Trophoblast cell (in vitro differentiated cells and primary cell): ENCODE measurements around the gene PTCHD4.
"Not testable (repeated sequence)": the region's sequence is repeated elsewhere in the genome, so short reads cannot be mapped to it uniquely, and the experiment has no call there.

Experiments
- DNase-seq, 2 donors: peaks; one replicate each; pipeline ENCODE4 v3.0.0-alpha.2; 2016
- H2AFZ ChIP-seq: 2 replicates; pipeline ENCODE4 v1.6.1; 2013; ENCODE audit warnings: low read length, moderate library complexity, mild to moderate bottlenecking; ENCODE audit not compliant: insufficient read depth, poor library complexity
- H2AK5ac ChIP-seq: 2 replicates; pipeline ENCODE4 v1.6.1; 2013; ENCODE audit warnings: mild to moderate bottlenecking, low read length
- H2BK120ac ChIP-seq: 2 replicates; pipeline ENCODE4 v1.6.1; 2013; ENCODE audit warnings: low read length, mild to moderate bottlenecking, moderate library complexity; ENCODE audit not compliant: insufficient read depth, poor library complexity
- H2BK12ac ChIP-seq: 2 replicates; pipeline ENCODE4 v1.6.1; 2013; ENCODE audit warnings: mild to moderate bottlenecking, low read length, moderate library complexity
- H2BK5ac ChIP-seq: 2 replicates; pipeline ENCODE4 v1.6.1; 2013; ENCODE audit warnings: low read length, low read depth, moderate library complexity, mild to moderate bottlenecking; ENCODE audit not compliant: poor library complexity
- H3K14ac ChIP-seq: 2 replicates; pipeline ENCODE4 v1.6.1; 2013; ENCODE audit warnings: mild to moderate bottlenecking, low read length
- H3K18ac ChIP-seq: 2 replicates; pipeline ENCODE4 v1.6.1; 2013; ENCODE audit warnings: mild to moderate bottlenecking, low read length
- H3K23ac ChIP-seq: 2 replicates; pipeline ENCODE4 v1.6.1; 2013; ENCODE audit warnings: low read length
- H3K27ac ChIP-seq: 2 replicates; pipeline ENCODE4 v1.5.1; 2013; ENCODE audit warnings: low read depth, mild to moderate bottlenecking, inconsistent platforms, low read length, moderate library complexity
- H3K27me3 ChIP-seq: 2 replicates; pipeline ENCODE4 v1.6.1; 2013; ENCODE audit warnings: inconsistent platforms, mild to moderate bottlenecking, low read length, moderate library complexity; ENCODE audit not compliant: insufficient read depth
- H3K36me3 ChIP-seq, 2 experiments: 1 replicate in 1 of 2; 2 replicates in 1 of 2; pipeline ENCODE4 v1.6.1; 2013; ENCODE audit warnings: low read length in 2 of 2, mild to moderate bottlenecking in 2 of 2, moderate library complexity in 1 of 2; ENCODE audit not compliant: insufficient read depth in 2 of 2, control insufficient read depth in 1 of 2
- H3K4ac ChIP-seq: 2 replicates; pipeline ENCODE4 v1.6.1; 2013; ENCODE audit warnings: low read depth, mild to moderate bottlenecking, low read length, moderate library complexity
- H3K4me1 ChIP-seq, 2 experiments: 1 replicate in 1 of 2; 2 replicates in 1 of 2; pipeline ENCODE4 v1.6.1; 2013; ENCODE audit warnings: low read length in 2 of 2, mild to moderate bottlenecking in 2 of 2, moderate library complexity in 1 of 2; ENCODE audit not compliant: insufficient read depth in 2 of 2, control insufficient read depth in 1 of 2
- H3K4me2 ChIP-seq: 2 replicates; pipeline ENCODE4 v1.6.1; 2013; ENCODE audit warnings: inconsistent platforms, mild to moderate bottlenecking, low read length, moderate library complexity
- H3K4me3 ChIP-seq: 2 replicates; pipeline ENCODE4 v1.5.1; 2013; ENCODE audit warnings: mild to moderate bottlenecking, low read depth, low read length, inconsistent platforms
- H3K79me1 ChIP-seq: one replicate; pipeline ENCODE4 v1.6.1; 2013; ENCODE audit warnings: low read length
- H3K79me2 ChIP-seq: 2 replicates; pipeline ENCODE4 v1.6.1; 2013; ENCODE audit warnings: low read length, mild to moderate bottlenecking; ENCODE audit not compliant: control insufficient read depth, insufficient read depth, poor library complexity
- H3K9ac ChIP-seq: 2 replicates; pipeline ENCODE4 v1.6.1; 2013; ENCODE audit warnings: mild to moderate bottlenecking, low read length
- H3K9me3 ChIP-seq: 2 replicates; pipeline ENCODE4 v1.6.1; 2013; ENCODE audit warnings: low read depth, mild to moderate bottlenecking, control low read depth, inconsistent platforms, low read length; ENCODE audit not compliant: insufficient read depth
- H4K12ac ChIP-seq: 2 replicates; pipeline ENCODE4 v1.6.1; 2013; ENCODE audit warnings: low read depth, mild to moderate bottlenecking, low read length, moderate library complexity
- H4K8ac ChIP-seq: 2 replicates; pipeline ENCODE4 v1.6.1; 2013; ENCODE audit warnings: low read depth, mild to moderate bottlenecking, low read length, moderate library complexity
- H4K91ac ChIP-seq: one replicate; pipeline ENCODE4 v1.6.1; 2013; ENCODE audit warnings: low read depth, mild to moderate bottlenecking, low read length, moderate library complexity
- WGBS: extraction: QIAGEN DNeasy Blood & Tissue Kit; methylation state at CpG from one replicate; pipeline ENCODE4 v1.1.7; 2013; ENCODE audit warnings: missing lambda C conversion rate; ENCODE audit not compliant: insufficient read length, insufficient coverage; ENCODE audit errors: extremely low coverage; 5-methylcytosine and 5-hydroxymethylcytosine counted together

Gene PTCHD4

DNA sequence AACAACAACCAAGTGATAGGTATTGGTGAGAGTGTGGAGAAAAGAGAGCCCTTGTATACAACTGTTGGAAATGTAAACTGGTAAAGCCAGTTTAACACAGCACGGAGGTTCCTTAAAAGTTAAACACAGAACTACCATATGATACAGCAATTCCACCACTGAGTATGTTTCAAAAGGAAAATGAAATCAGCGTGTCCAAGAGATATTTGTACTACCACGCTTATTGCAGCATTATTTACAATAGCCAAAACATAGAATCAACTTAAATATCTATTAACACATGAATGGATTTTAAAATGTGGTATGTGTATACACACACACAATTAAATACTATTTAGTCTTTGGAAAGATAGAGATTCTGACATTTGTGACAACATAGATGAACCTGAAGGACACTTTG, 1.1 kb downstream of the PTCHD4 start:
- Histone ChIP-seq H3K79me1 (peaks cover 3% of the 10 kb centered on the region), H4K12ac (no peak overlapping the region), H2BK5ac (no peak overlapping the region), H3K4ac (no peak overlapping the region), H2AFZ (no peak overlapping the region), H3K23ac (no peak overlapping the region), H3K9me3 (no peaks in the 10 kb centered on the region), H3K18ac (no peak overlapping the region), H2BK12ac (no peak overlapping the region), H3K79me2 (peaks cover 2% of the 10 kb centered on the region), H2AK5ac (no peak overlapping the region), H3K27me3 (no peaks in the 10 kb centered on the region), H3K27ac (no peak overlapping the region), H3K36me3 (no peaks in the 10 kb centered on the region), H3K4me3 (no peak overlapping the region), H3K9ac (no peak overlapping the region), H3K4me1 (peaks cover 0 to 2% of the 10 kb centered on the region in 2 experiments), H2BK120ac (no peak overlapping the region), H3K4me2 (peak overlapping the region; percentile 19), H4K91ac (no peak overlapping the region), H4K8ac (no peak overlapping the region), H3K14ac (no peak overlapping the region)
- peak in 1 of 2 donors; percentile 38 for DNase-seq
- WGBS = no CpG with 5 or more reads among the region's 3 CpGs

DNA sequence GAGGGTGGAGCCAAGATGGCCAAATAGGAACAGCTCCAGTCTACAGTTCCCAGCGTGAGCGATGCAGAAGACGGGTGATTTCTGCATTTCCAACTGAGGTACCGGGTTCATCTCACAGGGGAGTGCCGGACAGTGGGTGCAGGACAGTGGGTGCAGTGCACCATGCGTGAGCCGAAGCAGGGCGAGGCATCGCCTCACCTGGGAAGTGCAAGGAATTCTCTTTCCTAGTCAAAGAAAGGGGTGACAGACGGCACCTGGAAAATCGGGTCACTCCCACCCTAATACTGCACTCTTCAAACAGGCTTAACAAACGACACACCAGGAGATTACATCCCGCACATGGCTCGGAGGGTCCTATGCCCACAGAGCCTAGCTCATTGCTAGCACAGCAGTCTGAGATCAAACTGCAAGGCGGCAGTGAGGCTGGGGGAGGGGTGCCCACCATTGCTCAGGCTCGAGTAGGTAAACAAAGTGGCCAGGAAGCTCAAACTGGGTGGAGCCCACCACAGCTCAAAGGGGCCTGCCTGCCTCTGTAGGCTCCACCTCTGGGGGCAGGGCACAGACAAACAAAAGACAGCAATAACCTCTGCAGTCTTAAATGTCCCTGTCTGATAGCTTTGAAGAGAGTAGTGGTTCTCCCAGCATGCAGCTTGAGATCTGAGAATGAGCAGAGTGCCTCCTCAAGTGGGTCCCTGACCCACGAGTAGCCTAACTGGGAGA, 8.4 kb downstream of the PTCHD4 start:
- not testable (repeated sequence) for H4K12ac ChIP-seq, H3K4me3 ChIP-seq, H3K4ac ChIP-seq, H2BK12ac ChIP-seq, H3K14ac ChIP-seq, DNase-seq, H3K18ac ChIP-seq, H3K4me1 ChIP-seq, H4K8ac ChIP-seq, H3K79me1 ChIP-seq, H2AK5ac ChIP-seq, H3K79me2 ChIP-seq, H3K36me3 ChIP-seq, H4K91ac ChIP-seq, H3K27ac ChIP-seq, H3K27me3 ChIP-seq, H2BK5ac ChIP-seq, H2BK120ac ChIP-seq, H3K23ac ChIP-seq, H3K9ac ChIP-seq, H2AFZ ChIP-seq, H3K9me3 ChIP-seq, H3K4me2 ChIP-seq
- no CpG with 5 or more reads among the region's 17 CpGs for WGBS

DNA sequence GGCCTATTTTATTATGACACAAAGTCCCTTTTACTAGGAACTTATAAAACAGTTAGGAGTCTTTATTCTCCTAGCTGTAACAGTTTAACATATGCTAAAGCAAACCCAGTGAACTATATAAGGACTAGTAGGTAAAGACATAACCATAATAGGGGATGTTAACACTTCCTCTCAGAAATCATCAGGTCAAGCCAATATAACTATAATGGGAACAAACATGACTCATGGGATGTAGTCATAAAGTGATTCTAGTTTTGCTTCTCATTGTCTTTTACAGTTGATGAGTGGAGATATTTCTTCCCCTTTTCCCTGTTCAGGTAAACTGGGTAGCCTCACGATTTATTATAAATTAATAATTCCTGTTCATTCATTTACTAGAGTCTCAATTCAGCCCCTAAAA, 9.7 kb downstream of the PTCHD4 start:
- H3K9ac ChIP-seq = no peak overlapping the region
- no peak overlapping the region for H4K12ac ChIP-seq
- H3K14ac ChIP-seq = no peak overlapping the region
- WGBS = no CpG with 5 or more reads among the region's 1 CpG
- no peaks in the 10 kb centered on the region for H3K9me3 ChIP-seq
- no peak overlapping the region for H2BK5ac ChIP-seq
- peaks cover 1% of the 10 kb centered on the region for H3K79me2 ChIP-seq
- no peak overlapping the region for H2BK12ac ChIP-seq
- no peak overlapping the region for H3K18ac ChIP-seq
- no peaks in the 10 kb centered on the region for H3K27me3 ChIP-seq
- H3K27ac ChIP-seq = no peak overlapping the region
- no peak overlapping the region for H3K4ac ChIP-seq
- H2BK120ac ChIP-seq = no peak overlapping the region
- H2AK5ac ChIP-seq = no peak overlapping the region
- H3K4me1 ChIP-seq = no peaks in the 10 kb centered on the region
- H3K79me1 ChIP-seq = no peaks in the 10 kb centered on the region
- DNase-seq = no peak
- H4K91ac ChIP-seq = no peak overlapping the region
- H4K8ac ChIP-seq = no peak overlapping the region
- H3K4me2 ChIP-seq = no peak overlapping the region
- no peak overlapping the region for H3K4me3 ChIP-seq
- peaks cover 3 to 5% of the 10 kb centered on the region in 2 experiments for H3K36me3 ChIP-seq
- no peak overlapping the region for H3K23ac ChIP-seq
- H2AFZ ChIP-seq = no peak overlapping the region

DNA sequence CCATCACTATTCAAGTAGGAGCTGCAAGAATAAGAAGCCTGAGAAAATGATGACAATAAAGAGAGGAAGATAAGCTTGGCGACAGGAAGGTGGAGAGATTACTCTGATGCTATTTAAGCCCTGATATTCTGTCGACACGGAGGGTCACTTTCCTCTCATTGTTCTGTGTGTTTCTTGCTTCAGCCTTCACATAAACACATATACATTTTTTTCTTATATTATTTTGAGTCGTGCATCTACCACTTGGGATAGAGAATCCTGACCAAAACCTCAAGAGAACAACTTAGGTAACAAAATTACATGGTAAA, 10.5 kb downstream of the PTCHD4 start:
- no peak overlapping the region for H2BK120ac ChIP-seq
- no peak overlapping the region for H4K8ac ChIP-seq
- peaks cover 3 to 5% of the 10 kb centered on the region in 2 experiments for H3K36me3 ChIP-seq
- no peak overlapping the region for H3K4ac ChIP-seq
- no peak overlapping the region for H3K9ac ChIP-seq
- no peak overlapping the region for H2AFZ ChIP-seq
- no peak overlapping the region for H4K91ac ChIP-seq
- no peak overlapping the region for H3K4me3 ChIP-seq
- no peak overlapping the region for H3K27ac ChIP-seq
- H4K12ac ChIP-seq = no peak overlapping the region
- H2BK5ac ChIP-seq = no peak overlapping the region
- H3K79me2 ChIP-seq = peaks cover 1% of the 10 kb centered on the region
- no peak overlapping the region for H3K14ac ChIP-seq
- no peaks in the 10 kb centered on the region for H3K79me1 ChIP-seq
- no peaks in the 10 kb centered on the region for H3K4me1 ChIP-seq
- no peaks in the 10 kb centered on the region for H3K9me3 ChIP-seq
- no peak overlapping the region for H3K4me2 ChIP-seq
- H2AK5ac ChIP-seq = no peak overlapping the region
- H3K23ac ChIP-seq = no peak overlapping the region
- no peak for DNase-seq
- no peak overlapping the region for H3K18ac ChIP-seq
- no peak overlapping the region for H2BK12ac ChIP-seq
- no CpG with 5 or more reads among the region's 4 CpGs for WGBS
- H3K27me3 ChIP-seq = no peaks in the 10 kb centered on the region
